HCT116 (cell line): Measurements from ENCODE around the gene RNF121. TPM values are rescaled to one million over a fixed set of nuclear protein-coding genes. Genes with fewer than 3 reads are reported as not detected.

Experiments
- ATAC-seq: fragments of 200-7000 bp; cut with Tn5 transposase; 2 replicates; pipeline ENCODE4 v1.9.1; 2020; ENCODE audit warnings: mild to moderate bottlenecking, moderate library complexity
- BruUV-seq: library from RNA; stranded (reverse); fragments of 400-500 nt; replicated peaks from 2 replicates; lab custom pipeline; 2021; lab: Mats Ljungman, UMichigan
- CTCF ChIA-PET: fragments of 300-600 bp; sonication (Branson Sonifier 250); formaldehyde crosslinking; loops from one replicate; lab custom pipeline; 2021; ENCODE audit warnings: antibody characterized with exemption; lab: Charles Lee
- POLR2A ChIA-PET: fragments of 300-600, 350-600 bp; sonication (Branson Sonifier 250); formaldehyde crosslinking; loops from one replicate; lab custom pipeline; 2021; ENCODE audit warnings: antibody characterized with exemption; lab: Charles Lee
- RAD21 ChIA-PET, 2 experiments: fragments of 300-600 bp; sonication (Branson Sonifier 250); formaldehyde crosslinking; loops; one replicate each; lab custom pipeline; 2023; ENCODE audit warnings: low total read pairs in 2 of 2; ENCODE audit not compliant: uncharacterized antibody in 2 of 2, unreplicated experiment in 2 of 2, low non-redundant PET in 1 of 2; lab: Charles Lee
- DNase-seq: peaks from one replicate; pipeline ENCODE4 v3.0.0-alpha.2; 2010; ENCODE audit warnings: low read depth, low spot score
- H2AFZ ChIP-seq: fragments of 200-600 bp; shearing (Covaris generic), sonication (generic); 2 replicates; pipeline ENCODE4 v1.6.1; 2017; ENCODE audit warnings: low read depth, mixed run types, mixed read lengths, antibody characterized with exemption, low read length; ENCODE audit not compliant: poor library complexity, severe bottlenecking
- H3K27ac ChIP-seq: 2 replicates; pipeline ENCODE4 v1.5.1; 2012; ENCODE audit warnings: low read depth, low read length
- H3K27me3 ChIP-seq: fragments of 200-600 bp; sonication (generic); 2 replicates; pipeline ENCODE4 v1.6.1; 2016; ENCODE audit warnings: mixed run types, low read length, mixed read lengths; ENCODE audit not compliant: insufficient read depth
- H3K36me3 ChIP-seq, 2 experiments: fragments of 200-500 bp in 1 of 2; fragments of 200-600 bp in 1 of 2; sonication (Bioruptor generic) in 1 of 2; sonication (generic) in 1 of 2; 2 replicates each; pipeline versions ENCODE4 v1.5.1 to v1.6.1; 2014 to 2016; ENCODE audit warnings: low read length in 2 of 2, inconsistent platforms in 1 of 2, mixed read lengths in 1 of 2, mixed run types in 1 of 2; ENCODE audit not compliant: insufficient read depth in 2 of 2, control insufficient read depth in 1 of 2
- H3K4me1 ChIP-seq, 2 experiments: fragments of 200-600 bp in 1 of 2; sonication (generic) in 1 of 2; 2 replicates each; pipeline versions ENCODE4 v1.5.1 to v1.6.1; 2012 to 2017; ENCODE audit warnings: low read length in 2 of 2, inconsistent platforms in 1 of 2, mild to moderate bottlenecking in 1 of 2, mixed read lengths in 1 of 2, mixed run types in 1 of 2, moderate library complexity in 1 of 2; ENCODE audit not compliant: insufficient read depth in 2 of 2, control insufficient read depth in 1 of 2
- H3K4me2 ChIP-seq: fragments of 200-600 bp; sonication (generic); 2 replicates; pipeline ENCODE4 v1.6.1; 2017; ENCODE audit warnings: mixed run types, low read length, mixed read lengths
- H3K4me3 ChIP-seq, 2 experiments: fragments of 200-600 bp in 1 of 2; sonication (generic) in 1 of 2; replicated peaks in 1 of 2; 2 replicates each; pipeline ENCODE4 v1.5.1; 2011 to 2016; ENCODE audit warnings: low read length in 2 of 2, control low read depth in 1 of 2, low read depth in 1 of 2, mild to moderate bottlenecking in 1 of 2, mixed read lengths in 1 of 2, mixed run types in 1 of 2
- H3K79me2 ChIP-seq: fragments of 200-600 bp; sonication (generic); 2 replicates; pipeline ENCODE4 v1.6.1; 2017; ENCODE audit warnings: mild to moderate bottlenecking, mixed run types, low read length, moderate library complexity, mixed read lengths; ENCODE audit not compliant: insufficient read depth
- H3K9ac ChIP-seq: fragments of 200-600 bp; sonication (generic); 2 replicates; pipeline ENCODE4 v1.6.1; 2016; ENCODE audit warnings: low read length, mixed read lengths
- H3K9me2 ChIP-seq: fragments of 200-600 bp; sonication (generic), shearing (Covaris generic); 2 replicates; pipeline ENCODE4 v1.6.1; 2017; ENCODE audit warnings: mixed run types, mild to moderate bottlenecking, moderate library complexity; ENCODE audit not compliant: insufficient read depth
- H3K9me3 ChIP-seq, 2 experiments: fragments of 200-500 bp in 1 of 2; fragments of 200-600 bp in 1 of 2; sonication (Bioruptor generic) in 1 of 2; sonication (generic) in 1 of 2; 2 replicates each; pipeline ENCODE4 v1.6.1; 2014 to 2017; ENCODE audit warnings: low read length in 2 of 2, mixed read lengths in 2 of 2, inconsistent platforms in 1 of 2, low read depth in 1 of 2, mild to moderate bottlenecking in 1 of 2, mixed run types in 1 of 2, moderate library complexity in 1 of 2; ENCODE audit not compliant: control insufficient read depth in 1 of 2, insufficient read depth in 1 of 2
- H4K20me1 ChIP-seq: fragments of 200-600 bp; sonication (generic), shearing (Covaris generic); 2 replicates; pipeline ENCODE4 v1.6.1; 2017; ENCODE audit warnings: mixed run types, mild to moderate bottlenecking, moderate library complexity; ENCODE audit not compliant: insufficient read depth
- CBX3 ChIP-seq: IDR thresholded peaks from 2 replicates; pipeline ENCODE4 v1.6.1; 2012; ENCODE audit warnings: low read depth
- CEBPB ChIP-seq: IDR thresholded peaks from 2 replicates; pipeline ENCODE4 v1.6.1; 2012; ENCODE audit warnings: low read depth
- EGR1 ChIP-seq: IDR thresholded peaks from 2 replicates; pipeline ENCODE4 v1.6.1; 2012; ENCODE audit warnings: low read depth
- ELF1 ChIP-seq: IDR thresholded peaks from 2 replicates; pipeline ENCODE4 v1.6.1; 2012; ENCODE audit warnings: low read depth, borderline replicate concordance
- EZH2phosphoT487 ChIP-seq: fragments of 200-600 bp; IDR thresholded peaks from 2 replicates; pipeline ENCODE4 v1.6.1; 2018; ENCODE audit warnings: antibody characterized with exemption, borderline replicate concordance
- JUND ChIP-seq: IDR thresholded peaks from 2 replicates; pipeline ENCODE4 v1.6.1; 2012
- REST ChIP-seq: IDR thresholded peaks from 2 replicates; pipeline ENCODE4 v1.6.1; 2012; ENCODE audit warnings: low read depth
- SIN3A ChIP-seq: IDR thresholded peaks from 2 replicates; pipeline ENCODE4 v1.6.1; 2012; ENCODE audit warnings: low read depth
- YY1 ChIP-seq: IDR thresholded peaks from 2 replicates; pipeline ENCODE4 v1.6.1; 2011; ENCODE audit warnings: low read length, low read depth, moderate library complexity, mild to moderate bottlenecking; ENCODE audit not compliant: insufficient replicate concordance; ENCODE audit errors: extremely low read depth
- intact Hi-C: fragments of 100-400 bp; cut with micrococcal nuclease; formaldehyde crosslinking; loops from 2 replicates; pipeline ENCODE4 v1.10.0; 2022
- total RNA-seq: library from RNA; stranded (reverse); gene quantifications from one replicate; pipeline ENCODE4 v1.2.1, GENCODE V29; 2021; ENCODE audit not compliant: unreplicated experiment
- TF ChIP-seq, protein P1 (sequence below): IDR thresholded peaks from 2 replicates; pipeline ENCODE4 v1.6.1; 2012
- TF ChIP-seq, protein P2 (sequence below), 3 experiments: fragments of 200-600 bp in 1 of 3; sonication (generic) in 1 of 3; IDR thresholded peaks in 2 of 3; conservative IDR thresholded peaks in 1 of 3; 2 replicates each; pipeline ENCODE4 v1.5.1; 2012 to 2017; ENCODE audit warnings: low read depth in 2 of 3, low read length in 2 of 3, antibody characterized with exemption in 1 of 3, borderline replicate concordance in 1 of 3, control low read depth in 1 of 3, mild to moderate bottlenecking in 1 of 3, mixed read lengths in 1 of 3, mixed run types in 1 of 3, moderate library complexity in 1 of 3; ENCODE audit not compliant: insufficient read depth in 1 of 3

The RNF121 gene
- total RNA-seq, 1 experiment from 2014 or later = 24.5 TPM

GRCh38 chr11:71940561-71941219 lies 11.8 kb downstream of the RNF121 start:
- H2AFZ ChIP-seq = no peak overlapping the region
- H4K20me1 ChIP-seq = no peaks in the 10 kb centered on the region; the same call in 1 of the 2 replicates
- ChIA-PET RAD21 (no interaction called here), POLR2A (no interaction called here), CTCF (no interaction called here)
- H3K4me1 ChIP-seq = peaks cover 0 to 16% of the 10 kb centered on the region in 2 experiments; a peak in 2 of 4 replicates
- DNase-seq = no peak
- H3K9ac ChIP-seq = no peak overlapping the region
- TF ChIP-seq YY1 (no peak), CEBPB (no peak), EGR1 (no peak), JUND (no peak), ELF1 (no peak), EZH2phosphoT487 (no peak), REST (no peak), SIN3A (no peak), CBX3 (no peak)
- TF ChIP-seq, protein P1, sequence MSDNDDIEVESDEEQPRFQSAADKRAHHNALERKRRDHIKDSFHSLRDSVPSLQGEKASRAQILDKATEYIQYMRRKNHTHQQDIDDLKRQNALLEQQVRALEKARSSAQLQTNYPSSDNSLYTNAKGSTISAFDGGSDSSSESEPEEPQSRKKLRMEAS = no peak
- TF ChIP-seq, protein P2, sequence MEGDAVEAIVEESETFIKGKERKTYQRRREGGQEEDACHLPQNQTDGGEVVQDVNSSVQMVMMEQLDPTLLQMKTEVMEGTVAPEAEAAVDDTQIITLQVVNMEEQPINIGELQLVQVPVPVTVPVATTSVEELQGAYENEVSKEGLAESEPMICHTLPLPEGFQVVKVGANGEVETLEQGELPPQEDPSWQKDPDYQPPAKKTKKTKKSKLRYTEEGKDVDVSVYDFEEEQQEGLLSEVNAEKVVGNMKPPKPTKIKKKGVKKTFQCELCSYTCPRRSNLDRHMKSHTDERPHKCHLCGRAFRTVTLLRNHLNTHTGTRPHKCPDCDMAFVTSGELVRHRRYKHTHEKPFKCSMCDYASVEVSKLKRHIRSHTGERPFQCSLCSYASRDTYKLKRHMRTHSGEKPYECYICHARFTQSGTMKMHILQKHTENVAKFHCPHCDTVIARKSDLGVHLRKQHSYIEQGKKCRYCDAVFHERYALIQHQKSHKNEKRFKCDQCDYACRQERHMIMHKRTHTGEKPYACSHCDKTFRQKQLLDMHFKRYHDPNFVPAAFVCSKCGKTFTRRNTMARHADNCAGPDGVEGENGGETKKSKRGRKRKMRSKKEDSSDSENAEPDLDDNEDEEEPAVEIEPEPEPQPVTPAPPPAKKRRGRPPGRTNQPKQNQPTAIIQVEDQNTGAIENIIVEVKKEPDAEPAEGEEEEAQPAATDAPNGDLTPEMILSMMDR (IDR thresholded peaks at IDR 0.05 in 2 of 3, conservative IDR thresholded peaks at IDR 0.05 in 1 of 3; ENCODE audit: borderline replicate concordance in 1 of 3, insufficient read depth in 1 of 3, low read depth in 2 of 3, low read length in 2 of 3) = no peak
- intact Hi-C loops = no loop called here
- BruUV-seq = no TSS peak
- H3K36me3 ChIP-seq = no peaks in the 10 kb centered on the region; a peak in 1 of 4 replicates
- H3K9me3 ChIP-seq = no peaks in the 10 kb centered on the region
- H3K27ac ChIP-seq = no peak overlapping the region
- no peak overlapping the region for H3K4me2 ChIP-seq
- no peak overlapping the region for H3K4me3 ChIP-seq
- H3K79me2 ChIP-seq = peaks cover 88% of the 10 kb centered on the region
- no peak for ATAC-seq
- H3K9me2 ChIP-seq = no peaks in the 10 kb centered on the region
- no peaks in the 10 kb centered on the region for H3K27me3 ChIP-seq
